Osteocyte (in vitro differentiated cells): ENCODE data around the gene MMAA. TPM values are rescaled to one million over a fixed set of nuclear protein-coding genes. Genes with fewer than 3 reads are reported as not detected.

Source experiments
- DNase-seq: peaks from one replicate; pipeline ENCODE4 v3.0.0; 2021; ENCODE audit warnings: mixed read lengths; ENCODE audit not compliant: unreplicated experiment; ENCODE audit errors: extremely low spot score
- H3K27ac Mint-ChIP-seq: one replicate; pipeline ENCODE4 v1.8.0; 2021; ENCODE audit warnings: mild to moderate bottlenecking, mixed read lengths; ENCODE audit not compliant: unreplicated experiment
- H3K27me3 Mint-ChIP-seq: one replicate; pipeline ENCODE4 v1.8.0; 2021; ENCODE audit warnings: mixed read lengths; ENCODE audit not compliant: unreplicated experiment
- H3K36me3 Mint-ChIP-seq: one replicate; pipeline ENCODE4 v1.8.0; 2021; ENCODE audit warnings: mixed read lengths; ENCODE audit not compliant: unreplicated experiment
- H3K4me1 Mint-ChIP-seq: one replicate; pipeline ENCODE4 v1.8.0; 2021; ENCODE audit warnings: mixed read lengths; ENCODE audit not compliant: unreplicated experiment
- H3K4me3 Mint-ChIP-seq: one replicate; pipeline ENCODE4 v1.8.0; 2021; ENCODE audit warnings: mild to moderate bottlenecking, moderate library complexity, mixed read lengths; ENCODE audit not compliant: unreplicated experiment
- H3K9me3 Mint-ChIP-seq: one replicate; pipeline ENCODE4 v1.8.0; 2021; ENCODE audit warnings: mixed read lengths; ENCODE audit not compliant: unreplicated experiment
- CTCF ChIP-seq: fragments of 200-600 bp; sonication (generic); IDR thresholded peaks from 2 replicates; pipeline ENCODE4 v1.5.0; 2021; ENCODE audit warnings: antibody characterized with exemption, mild to moderate bottlenecking, moderate library complexity
- total RNA-seq: library from RNA; stranded (reverse); gene quantifications from 2 replicates; pipeline ENCODE4 v1.2.1, GENCODE V29; 2021

MMAA gene
- total RNA-seq, 1 donor from 2014 or later = 9.9 TPM

DNA sequence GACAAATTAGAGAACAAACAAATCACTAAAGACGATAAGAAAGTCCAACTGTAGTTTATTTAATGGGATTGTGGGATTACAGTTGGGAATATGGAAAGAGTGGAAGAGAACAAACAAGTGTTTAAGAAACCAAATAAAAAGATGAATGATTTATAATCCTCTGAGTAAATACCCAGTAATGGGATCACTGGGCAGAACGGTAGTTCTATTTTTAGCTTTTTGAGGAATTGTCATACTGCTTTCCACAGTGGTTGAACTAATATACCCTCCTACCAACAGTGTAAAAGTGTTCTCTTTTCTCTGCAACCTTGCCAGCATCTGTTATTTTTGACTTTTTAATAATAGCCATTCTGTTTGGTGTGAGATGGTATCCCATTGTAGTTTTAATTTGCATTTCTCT, 75.7 kb downstream of the MMAA start:
- no peak for TF ChIP-seq CTCF
- no peak overlapping the region for H3K4me3 Mint-ChIP-seq

GRCh38 chr4:145697332-145697731, 78.1 kb downstream of the MMAA start:
- no peaks in the 10 kb centered on the region for H3K36me3 Mint-ChIP-seq
- H3K27ac Mint-ChIP-seq = no peak overlapping the region
- no peaks in the 10 kb centered on the region for H3K27me3 Mint-ChIP-seq
- H3K4me1 Mint-ChIP-seq = no peaks in the 10 kb centered on the region
- H3K9me3 Mint-ChIP-seq = no peaks in the 10 kb centered on the region
- no peak overlapping the region for H3K4me3 Mint-ChIP-seq
- DNase-seq = no peak
- TF ChIP-seq CTCF = no peak

More for the DNA sequence above, 75.7 kb downstream of the MMAA start:
- no peak for DNase-seq
- Mint-ChIP-seq H3K9me3 (peaks cover 8% of the 10 kb centered on the region), H3K36me3 (no peaks in the 10 kb centered on the region), H3K27me3 (no peaks in the 10 kb centered on the region), H3K27ac (no peak overlapping the region), H3K4me1 (no peaks in the 10 kb centered on the region)

DNA sequence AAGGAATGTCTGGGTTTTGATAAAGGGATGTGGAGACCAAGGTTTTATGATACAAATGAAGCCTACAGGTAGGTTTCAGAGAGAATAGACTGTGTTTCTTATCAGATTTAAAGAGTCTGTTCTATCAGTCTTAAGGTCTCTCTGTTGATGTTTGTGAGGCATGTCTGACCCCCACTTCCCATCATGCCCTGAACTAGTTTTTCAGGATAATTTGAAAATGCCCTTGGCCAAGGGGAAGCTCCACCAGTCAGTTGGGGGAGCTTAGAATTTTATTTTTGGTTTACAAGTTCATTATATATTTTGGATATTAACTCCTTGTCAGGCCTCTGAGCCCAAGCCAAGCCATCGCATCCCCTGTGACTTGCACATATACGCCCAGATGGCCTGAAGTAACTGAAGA, 79.3 kb downstream of the MMAA start:
- Mint-ChIP-seq H3K27me3 (no peaks in the 10 kb centered on the region), H3K9me3 (no peaks in the 10 kb centered on the region), H3K36me3 (no peaks in the 10 kb centered on the region), H3K27ac (no peak overlapping the region), H3K4me1 (no peaks in the 10 kb centered on the region), H3K4me3 (no peak overlapping the region)
- no peak for DNase-seq
- TF ChIP-seq CTCF = no peak

GRCh38 chr4:145703850-145704497, 84.8 kb downstream of the MMAA start:
- no peaks in the 10 kb centered on the region for H3K9me3 Mint-ChIP-seq
- H3K27me3 Mint-ChIP-seq = no peaks in the 10 kb centered on the region
- H3K4me3 Mint-ChIP-seq = no peak overlapping the region
- H3K36me3 Mint-ChIP-seq = no peaks in the 10 kb centered on the region
- no peak overlapping the region for H3K27ac Mint-ChIP-seq
- no peak for DNase-seq
- TF ChIP-seq CTCF = no peak
- no peaks in the 10 kb centered on the region for H3K4me1 Mint-ChIP-seq

- H3K4me1 Mint-ChIP-seq = no peaks in the 10 kb centered on the region
- peaks cover 3% of the 10 kb centered on the region for H3K36me3 Mint-ChIP-seq
- no peaks in the 10 kb centered on the region for H3K27me3 Mint-ChIP-seq
- H3K9me3 Mint-ChIP-seq = peaks cover 19% of the 10 kb centered on the region
- no peak overlapping the region for H3K27ac Mint-ChIP-seq
- TF ChIP-seq CTCF = no peak
- no peak overlapping the region for H3K4me3 Mint-ChIP-seq
- no peak for DNase-seq
These were observed 90.2 kb downstream of the MMAA start for GRCh38 chr4:145709336-145709735.

Other genes starting within 250 kb of the MMAA start
- gene SMAD1, start 137.5 kb upstream of the MMAA start, total RNA-seq = 18.1 and 18.6 TPM in 2 replicates
- not detected in 2 replicates for gene C4orf51, start 60.8 kb downstream of the MMAA start, total RNA-seq